Keratinocyte (primary cell): ENCODE measurements around the gene MAGEA9B. TPM values are rescaled to one million over a fixed set of nuclear protein-coding genes. Genes with fewer than 3 reads are reported as not detected.

Source experiments
- DNase-seq: peaks from one replicate; pipeline ENCODE4 v3.0.0-alpha.2; 2011; ENCODE audit warnings: low read depth, missing footprints, low spot score
- FAIRE-seq: peaks from 2 replicates; lab custom pipeline; 2011; peaks lifted over from hg19 to GRCh38; lab: Jason Lieb, UNC
- H2AFZ ChIP-seq: 2 replicates; pipeline ENCODE4 v1.6.0; 2012; ENCODE audit warnings: low read length, control low read depth, inconsistent platforms; ENCODE audit not compliant: control insufficient read depth
- H3K27ac ChIP-seq: 2 replicates; pipeline ENCODE4 v1.5.1; 2011; ENCODE audit warnings: low read length; ENCODE audit not compliant: control insufficient read depth, insufficient read depth
- H3K27me3 ChIP-seq: 3 replicates; pipeline ENCODE4 v1.6.0; 2011; ENCODE audit warnings: low read length; ENCODE audit not compliant: control insufficient read depth, insufficient read depth; ENCODE audit errors: extremely low read depth
- H3K36me3 ChIP-seq, 2 experiments: 2 replicates in 1 of 2; 3 replicates in 1 of 2; pipeline ENCODE4 v1.5.1; 2011; ENCODE audit warnings: low read length in 2 of 2, mild to moderate bottlenecking in 1 of 2; ENCODE audit not compliant: control insufficient read depth in 2 of 2, insufficient read depth in 2 of 2; ENCODE audit errors: extremely low read depth in 1 of 2
- H3K4me1 ChIP-seq: 3 replicates; pipeline ENCODE4 v1.5.1; 2011; ENCODE audit warnings: low read length; ENCODE audit not compliant: control insufficient read depth, insufficient read depth; ENCODE audit errors: extremely low read depth
- H3K4me2 ChIP-seq: 3 replicates; pipeline ENCODE4 v1.6.0; 2011; ENCODE audit warnings: low read depth, low read length; ENCODE audit not compliant: control insufficient read depth, insufficient read depth; ENCODE audit errors: extremely low read depth
- H3K4me3 ChIP-seq, 3 experiments: fragments of 200-600 bp in 1 of 3; sonication (generic) in 1 of 3; 2 replicates in 2 of 3; 3 replicates in 1 of 3; pipeline ENCODE4 v1.5.1; 2011 to 2016; ENCODE audit warnings: low read length in 3 of 3, mild to moderate bottlenecking in 3 of 3, control low read depth in 2 of 3, inconsistent platforms in 1 of 3, low read depth in 1 of 3, mixed read lengths in 1 of 3, mixed run types in 1 of 3, moderate library complexity in 1 of 3; ENCODE audit not compliant: control insufficient read depth in 2 of 3, insufficient read depth in 2 of 3; ENCODE audit errors: extremely low read depth in 1 of 3
- H3K79me2 ChIP-seq: 2 replicates; pipeline ENCODE4 v1.6.0; 2012; ENCODE audit warnings: low read length; ENCODE audit not compliant: control insufficient read depth, insufficient read depth
- H3K9ac ChIP-seq: 3 replicates; pipeline ENCODE4 v1.6.0; 2011; ENCODE audit warnings: low read length; ENCODE audit not compliant: control insufficient read depth, insufficient read depth; ENCODE audit errors: extremely low read depth
- H3K9me1 ChIP-seq: 3 replicates; pipeline ENCODE4 v1.6.0; 2011; ENCODE audit warnings: low read length; ENCODE audit not compliant: control insufficient read depth, insufficient read depth; ENCODE audit errors: extremely low read depth
- H3K9me3 ChIP-seq: 2 replicates; pipeline ENCODE4 v1.5.1; 2012; ENCODE audit warnings: low read depth, low read length; ENCODE audit not compliant: control insufficient read depth
- H4K20me1 ChIP-seq: 3 replicates; pipeline ENCODE4 v1.6.0; 2011; ENCODE audit warnings: low read length; ENCODE audit not compliant: control insufficient read depth, insufficient read depth; ENCODE audit errors: extremely low read depth
- CTCF ChIP-seq, 3 experiments: IDR thresholded peaks in 1 of 3; conservative IDR thresholded peaks in 1 of 3; optimal IDR thresholded peaks in 1 of 3; 2 replicates in 2 of 3; 3 replicates in 1 of 3; pipeline versions ENCODE3 to v1.5.1; 2011; ENCODE audit warnings: low read length in 3 of 3, mild to moderate bottlenecking in 3 of 3, moderate library complexity in 2 of 3, control low read depth in 1 of 3, inconsistent platforms in 1 of 3; ENCODE audit not compliant: insufficient read depth in 2 of 3; ENCODE audit errors: extremely low read depth in 1 of 3
- EZH2 ChIP-seq: IDR thresholded peaks from one replicate; pipeline ENCODE4 v1.6.1; 2012; ENCODE audit warnings: inconsistent platforms, mild to moderate bottlenecking, low read length, moderate library complexity
- dilution Hi-C: fragments of 300-500 bp; cut with MboI; formaldehyde crosslinking; loops from one replicate; pipeline ENCODE4 v1.7.0; 2020; ENCODE audit warnings: low sequenced_read_pairs; ENCODE audit not compliant: extremely low pct_ligation_motif_present
- polyA plus RNA-seq, 5 experiments: library from polyadenylated mRNA; depleted of rRNA in 3 of 5; stranded (reverse) in 3 of 5; stranded (forward) in 1 of 5; unstranded in 1 of 5; fragments of >200 nt; gene quantifications; 1 replicate in 1 of 5; 2 replicates in 3 of 5; 3 replicates in 1 of 5; pipeline versions ENCODE4 v1.2.1 to v1.2.3, GENCODE V29; 2011 to 2012; ENCODE audit warnings: missing spikeins in 2 of 5, low read depth in 1 of 5, low replicate concordance in 1 of 5

The MAGEA9B gene
- polyA plus RNA-seq, 1 donor (not counting 4 experiments of a cell fraction or from before 2014, with no cell fraction given): not detected

GRCh38 chrX:149570668-149571067 lies 16.6 kb downstream of the MAGEA9B start:
- Histone ChIP-seq H3K9me3 (no peaks in the 10 kb centered on the region), H3K4me3 (no peak overlapping the region), H4K20me1 (no peaks in the 10 kb centered on the region), H3K27me3 (no peaks in the 10 kb centered on the region), H3K27ac (no peak overlapping the region), H2AFZ (no peak overlapping the region), H3K4me2 (no peak overlapping the region), H3K4me1 (no peaks in the 10 kb centered on the region), H3K9me1 (no peaks in the 10 kb centered on the region), H3K9ac (no peak overlapping the region), H3K79me2 (no peaks in the 10 kb centered on the region), H3K36me3 (no peaks in the 10 kb centered on the region)
- TF ChIP-seq CTCF (optimal IDR thresholded peaks at IDR 0.05 in 1 of 3, IDR thresholded peaks at IDR 0.05 in 1 of 3, conservative IDR thresholded peaks at IDR 0.05 in 1 of 3; ENCODE audit: extremely low read depth in 1 of 3, insufficient read depth in 2 of 3, low read length in 3 of 3) (no peak), EZH2 (no peak)
- DNase-seq (peak; percentile 36), FAIRE-seq (peak; percentile 65)
- dilution Hi-C loops: no loop called here

DNA sequence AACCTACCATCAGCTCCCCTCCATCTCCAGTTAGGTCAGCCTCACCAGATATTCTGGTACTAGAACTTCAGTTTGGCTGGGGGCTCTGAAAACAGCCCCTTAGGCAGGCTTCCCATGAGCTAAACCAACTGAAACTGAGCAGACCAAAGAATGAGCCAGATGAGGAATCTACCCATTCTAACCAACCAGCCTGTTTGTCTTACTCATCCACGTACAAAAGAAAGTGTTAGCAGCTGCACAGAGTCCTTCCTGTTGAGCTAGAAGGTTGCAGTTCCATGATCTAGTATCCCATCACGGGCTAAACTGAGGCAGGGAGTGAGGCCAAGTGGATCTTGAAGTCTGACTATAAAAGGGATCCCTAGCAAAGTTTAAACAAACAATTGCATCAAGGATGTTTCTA lies 17.5 kb downstream of the MAGEA9B start:
- H2AFZ ChIP-seq: no peak overlapping the region
- no peak overlapping the region for H3K9ac ChIP-seq
- H3K9me3 ChIP-seq: no peaks in the 10 kb centered on the region
- H3K79me2 ChIP-seq: no peaks in the 10 kb centered on the region
- H3K27ac ChIP-seq: no peak overlapping the region
- no peaks in the 10 kb centered on the region for H3K27me3 ChIP-seq
- H3K9me1 ChIP-seq: no peaks in the 10 kb centered on the region
- no peaks in the 10 kb centered on the region for H3K4me1 ChIP-seq
- no peak for DNase-seq
- TF ChIP-seq EZH2 (no peak), CTCF (optimal IDR thresholded peaks at IDR 0.05 in 1 of 3, IDR thresholded peaks at IDR 0.05 in 1 of 3, conservative IDR thresholded peaks at IDR 0.05 in 1 of 3; ENCODE audit: extremely low read depth in 1 of 3, insufficient read depth in 2 of 3, low read length in 3 of 3) (no peak)
- dilution Hi-C loops: no loop called here
- H4K20me1 ChIP-seq: no peaks in the 10 kb centered on the region
- no peak overlapping the region for H3K4me2 ChIP-seq
- H3K4me3 ChIP-seq: no peak overlapping the region
- H3K36me3 ChIP-seq: no peaks in the 10 kb centered on the region
- FAIRE-seq: no peak
